Measurements from ENCODE around the gene RFPL3.
"Not testable (repeated sequence)": the region's sequence is repeated elsewhere in the genome, so short reads cannot be mapped to it uniquely, and the experiment has no call there.

- TF ChIP-seq HCFC1 (IDR thresholded peaks at IDR 0.05; ENCODE audit: low read length); CTCF (IDR thresholded peaks at IDR 0.05 in 2 of 3, conservative IDR thresholded peaks at IDR 0.05 in 1 of 3; ENCODE audit: control insufficient read depth in 2 of 3, extremely low read depth in 1 of 3, insufficient read depth in 1 of 3, low read depth in 3 of 3, low read length in 3 of 3); BCL3 (IDR thresholded peaks at IDR 0.05; ENCODE audit: borderline replicate concordance, insufficient read depth, low read depth, low read length, poor library complexity, severe bottlenecking); RUNX3 (IDR thresholded peaks at IDR 0.05; ENCODE audit: low read length); TCF3 (IDR thresholded peaks at IDR 0.05; ENCODE audit: borderline replicate concordance, insufficient read depth, low read depth, low read length); JUNB (IDR thresholded peaks at IDR 0.05); ETV6 (conservative IDR thresholded peaks at IDR 0.05 in 1 of 2, IDR thresholded peaks at IDR 0.05 in 1 of 2; ENCODE audit: borderline replicate concordance in 1 of 2, low read depth in 1 of 2); DPF2 (IDR thresholded peaks at IDR 0.05); EGR1 (IDR thresholded peaks at IDR 0.05; ENCODE audit: borderline replicate concordance in 1 of 2, low read depth in 2 of 2, low read length in 2 of 2); POLR2AphosphoS5 (IDR thresholded peaks at IDR 0.05; ENCODE audit: low read length): not testable (repeated sequence)
Measured at GRCh38 chr22:32337425-32337824, 20.2 kb upstream of the RFPL3 start.

Data from GM12878 (cell line).